Neural cell (in vitro differentiated cells): ENCODE results near the gene EDAR. TPM values are rescaled to one million over a fixed set of nuclear protein-coding genes. Genes with fewer than 3 reads are reported as not detected.

Source experiments
- H2AFZ ChIP-seq: fragments of 200-600, 300-800 bp; sonication (generic), shearing (Covaris generic); 2 replicates; pipeline ENCODE4 v1.6.0; 2014; ENCODE audit warnings: low read depth, mild to moderate bottlenecking, antibody characterized with exemption, low read length, moderate library complexity
- H3F3A ChIP-seq: fragments of 200-600 bp; shearing (Covaris generic); 2 replicates; pipeline ENCODE4 v1.6.1; 2016; ENCODE audit warnings: mild to moderate bottlenecking, moderate library complexity, mixed read lengths, antibody characterized with exemption, low read length; ENCODE audit not compliant: insufficient read depth, poor library complexity, severe bottlenecking
- H3K27ac ChIP-seq: fragments of 200-600, 300-800 bp; sonication (generic), shearing (Covaris generic); 2 replicates; pipeline ENCODE4 v1.5.1; 2014; ENCODE audit warnings: mild to moderate bottlenecking, low read length, moderate library complexity
- H3K27me3 ChIP-seq: fragments of 300-800, 200-600 bp; sonication (generic), shearing (Covaris generic); 2 replicates; pipeline ENCODE4 v1.6.0; 2014; ENCODE audit warnings: mild to moderate bottlenecking, low read depth, low read length, moderate library complexity; ENCODE audit not compliant: insufficient read depth
- H3K36me3 ChIP-seq: fragments of 300-800, 200-600 bp; sonication (generic), shearing (Covaris generic); 2 replicates; pipeline ENCODE4 v1.5.1; 2014; ENCODE audit warnings: mild to moderate bottlenecking, antibody characterized with exemption, low read length, moderate library complexity; ENCODE audit not compliant: insufficient read depth
- H3K4me2 ChIP-seq: fragments of 300-800, 200-600 bp; sonication (generic), shearing (Covaris generic); 2 replicates; pipeline ENCODE4 v1.6.0; 2014; ENCODE audit warnings: mild to moderate bottlenecking, low read length
- H3K4me3 ChIP-seq: fragments of 300-800, 200-600 bp; sonication (generic), shearing (Covaris generic); 2 replicates; pipeline ENCODE4 v1.5.1; 2014; ENCODE audit warnings: mild to moderate bottlenecking, low read length, moderate library complexity
- H3K79me2 ChIP-seq: fragments of 200-600 bp; shearing (Covaris generic); replicated peaks from 2 replicates; pipeline ENCODE4 v1.6.0; 2014; ENCODE audit warnings: mild to moderate bottlenecking, low read length, moderate library complexity; ENCODE audit not compliant: insufficient read depth
- H3K9ac ChIP-seq: fragments of 300-800, 200-600 bp; sonication (generic), shearing (Covaris generic); 2 replicates; pipeline ENCODE4 v1.6.1; 2016; ENCODE audit warnings: mild to moderate bottlenecking, low read length, mixed read lengths
- H3K9me2 ChIP-seq: fragments of 200-600 bp; shearing (Covaris generic); 2 replicates; pipeline ENCODE4 v1.6.1; 2016; ENCODE audit warnings: mild to moderate bottlenecking, low read length, mixed read lengths; ENCODE audit not compliant: insufficient read depth
- H3K9me3 ChIP-seq: fragments of 200-600, 300-800 bp; sonication (generic), shearing (Covaris generic); 2 replicates; pipeline ENCODE4 v1.6.1; 2016; ENCODE audit warnings: mild to moderate bottlenecking, mixed run types, low read length, moderate library complexity, mixed read lengths
- H4K20me1 ChIP-seq: fragments of 200-600 bp; shearing (Covaris generic); 2 replicates; pipeline ENCODE4 v1.6.1; 2016; ENCODE audit warnings: mild to moderate bottlenecking, mixed run types; ENCODE audit not compliant: insufficient read depth
- EP300 ChIP-seq: fragments of 450-650 bp; conservative IDR thresholded peaks from 2 replicates; pipeline ENCODE4 v1.6.1; 2014; ENCODE audit warnings: antibody characterized with exemption, mild to moderate bottlenecking, moderate library complexity; ENCODE audit not compliant: poor library complexity, severe bottlenecking
- EZH2 ChIP-seq: fragments of 200-600, 300-800 bp; shearing (Covaris generic), sonication (generic); IDR thresholded peaks from 2 replicates; pipeline ENCODE4 v1.6.1; 2014; ENCODE audit warnings: antibody characterized with exemption, low read length, borderline replicate concordance, mild to moderate bottlenecking; ENCODE audit not compliant: insufficient read depth, poor library complexity, severe bottlenecking
- MXI1 ChIP-seq: fragments of 450-650 bp; conservative IDR thresholded peaks from 2 replicates; pipeline ENCODE4 v1.6.1; 2014; ENCODE audit warnings: antibody characterized with exemption, mild to moderate bottlenecking; ENCODE audit not compliant: poor library complexity, severe bottlenecking
- POLR2AphosphoS5 ChIP-seq: IDR thresholded peaks from 2 replicates; pipeline ENCODE4 v1.6.1; 2012
- RAD21 ChIP-seq: fragments of 450-650 bp; conservative IDR thresholded peaks from 2 replicates; pipeline ENCODE4 v1.6.1; 2014; ENCODE audit warnings: antibody characterized with exemption, mild to moderate bottlenecking, moderate library complexity
- SMC3 ChIP-seq: fragments of 450-650 bp; conservative IDR thresholded peaks from 2 replicates; pipeline ENCODE4 v1.6.1; 2014; ENCODE audit warnings: antibody characterized with exemption, mild to moderate bottlenecking, moderate library complexity; ENCODE audit not compliant: poor library complexity
- TAF1 ChIP-seq: IDR thresholded peaks from 2 replicates; pipeline ENCODE4 v1.6.1; 2012; ENCODE audit warnings: low read depth
- polyA plus RNA-seq: library from polyadenylated mRNA; depleted of rRNA; stranded (reverse); fragments of >200 nt; gene quantifications from 2 replicates; pipeline ENCODE4 v1.2.3, GENCODE V29; 2014
- TF ChIP-seq, protein P1 (sequence below): fragments of 450-650 bp; IDR thresholded peaks from 2 replicates; pipeline ENCODE4 v1.5.1; 2014; ENCODE audit warnings: antibody characterized with exemption, mild to moderate bottlenecking, moderate library complexity; ENCODE audit not compliant: poor library complexity, severe bottlenecking
- TF ChIP-seq, protein P2 (sequence below): IDR thresholded peaks from 2 replicates; pipeline ENCODE4 v1.6.1; 2012; ENCODE audit warnings: borderline replicate concordance

The EDAR gene
- polyA plus RNA-seq, 1 donor from 2014 or later = not detected

DNA sequence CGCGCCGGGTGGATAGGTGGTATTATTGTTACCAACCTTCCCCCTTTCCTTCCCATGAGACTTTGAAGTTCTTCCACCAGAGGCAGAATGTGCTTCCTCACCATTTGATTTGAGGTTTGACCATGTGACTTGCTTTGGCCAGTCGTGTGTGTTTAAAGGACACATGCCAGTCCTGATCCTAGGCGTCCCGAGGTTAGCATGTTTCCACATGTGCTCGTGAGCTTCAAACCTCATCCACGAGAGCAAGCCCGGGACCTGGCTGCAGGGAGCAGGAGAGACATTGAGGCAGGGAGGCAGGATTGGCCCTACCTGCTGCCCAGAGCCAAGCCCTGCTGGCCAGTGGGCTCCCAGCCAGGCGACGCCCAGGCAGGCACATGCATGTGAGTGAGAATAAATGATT is 27.4 kb upstream of the EDAR start:
- Histone ChIP-seq H3K27ac (no peak overlapping the region), H3F3A (no peaks in the 10 kb centered on the region), H3K27me3 (no peaks in the 10 kb centered on the region), H3K9me3 (no peaks in the 10 kb centered on the region), H3K9me2 (no peaks in the 10 kb centered on the region), H3K4me2 (no peak overlapping the region), H3K36me3 (no peaks in the 10 kb centered on the region), H2AFZ (no peak overlapping the region), H3K79me2 (no peaks in the 10 kb centered on the region), H4K20me1 (no peaks in the 10 kb centered on the region), H3K9ac (no peak overlapping the region), H3K4me3 (no peak overlapping the region)
- TF ChIP-seq MXI1 (no peak), POLR2AphosphoS5 (no peak), SMC3 (no peak), TAF1 (no peak)
- TF ChIP-seq, protein P1, sequence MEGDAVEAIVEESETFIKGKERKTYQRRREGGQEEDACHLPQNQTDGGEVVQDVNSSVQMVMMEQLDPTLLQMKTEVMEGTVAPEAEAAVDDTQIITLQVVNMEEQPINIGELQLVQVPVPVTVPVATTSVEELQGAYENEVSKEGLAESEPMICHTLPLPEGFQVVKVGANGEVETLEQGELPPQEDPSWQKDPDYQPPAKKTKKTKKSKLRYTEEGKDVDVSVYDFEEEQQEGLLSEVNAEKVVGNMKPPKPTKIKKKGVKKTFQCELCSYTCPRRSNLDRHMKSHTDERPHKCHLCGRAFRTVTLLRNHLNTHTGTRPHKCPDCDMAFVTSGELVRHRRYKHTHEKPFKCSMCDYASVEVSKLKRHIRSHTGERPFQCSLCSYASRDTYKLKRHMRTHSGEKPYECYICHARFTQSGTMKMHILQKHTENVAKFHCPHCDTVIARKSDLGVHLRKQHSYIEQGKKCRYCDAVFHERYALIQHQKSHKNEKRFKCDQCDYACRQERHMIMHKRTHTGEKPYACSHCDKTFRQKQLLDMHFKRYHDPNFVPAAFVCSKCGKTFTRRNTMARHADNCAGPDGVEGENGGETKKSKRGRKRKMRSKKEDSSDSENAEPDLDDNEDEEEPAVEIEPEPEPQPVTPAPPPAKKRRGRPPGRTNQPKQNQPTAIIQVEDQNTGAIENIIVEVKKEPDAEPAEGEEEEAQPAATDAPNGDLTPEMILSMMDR = no peak
- TF ChIP-seq, protein P2, sequence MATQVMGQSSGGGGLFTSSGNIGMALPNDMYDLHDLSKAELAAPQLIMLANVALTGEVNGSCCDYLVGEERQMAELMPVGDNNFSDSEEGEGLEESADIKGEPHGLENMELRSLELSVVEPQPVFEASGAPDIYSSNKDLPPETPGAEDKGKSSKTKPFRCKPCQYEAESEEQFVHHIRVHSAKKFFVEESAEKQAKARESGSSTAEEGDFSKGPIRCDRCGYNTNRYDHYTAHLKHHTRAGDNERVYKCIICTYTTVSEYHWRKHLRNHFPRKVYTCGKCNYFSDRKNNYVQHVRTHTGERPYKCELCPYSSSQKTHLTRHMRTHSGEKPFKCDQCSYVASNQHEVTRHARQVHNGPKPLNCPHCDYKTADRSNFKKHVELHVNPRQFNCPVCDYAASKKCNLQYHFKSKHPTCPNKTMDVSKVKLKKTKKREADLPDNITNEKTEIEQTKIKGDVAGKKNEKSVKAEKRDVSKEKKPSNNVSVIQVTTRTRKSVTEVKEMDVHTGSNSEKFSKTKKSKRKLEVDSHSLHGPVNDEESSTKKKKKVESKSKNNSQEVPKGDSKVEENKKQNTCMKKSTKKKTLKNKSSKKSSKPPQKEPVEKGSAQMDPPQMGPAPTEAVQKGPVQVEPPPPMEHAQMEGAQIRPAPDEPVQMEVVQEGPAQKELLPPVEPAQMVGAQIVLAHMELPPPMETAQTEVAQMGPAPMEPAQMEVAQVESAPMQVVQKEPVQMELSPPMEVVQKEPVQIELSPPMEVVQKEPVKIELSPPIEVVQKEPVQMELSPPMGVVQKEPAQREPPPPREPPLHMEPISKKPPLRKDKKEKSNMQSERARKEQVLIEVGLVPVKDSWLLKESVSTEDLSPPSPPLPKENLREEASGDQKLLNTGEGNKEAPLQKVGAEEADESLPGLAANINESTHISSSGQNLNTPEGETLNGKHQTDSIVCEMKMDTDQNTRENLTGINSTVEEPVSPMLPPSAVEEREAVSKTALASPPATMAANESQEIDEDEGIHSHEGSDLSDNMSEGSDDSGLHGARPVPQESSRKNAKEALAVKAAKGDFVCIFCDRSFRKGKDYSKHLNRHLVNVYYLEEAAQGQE = no peak

GRCh38 chr2:109014476-109014875 is 25.5 kb upstream of the EDAR start:
- Histone ChIP-seq H3K4me2 (no peak overlapping the region), H2AFZ (no peak overlapping the region), H3K27me3 (no peaks in the 10 kb centered on the region), H3K9me3 (no peaks in the 10 kb centered on the region), H3K9me2 (no peaks in the 10 kb centered on the region), H3K4me3 (no peak overlapping the region), H3K27ac (no peak overlapping the region), H3F3A (no peaks in the 10 kb centered on the region), H4K20me1 (no peaks in the 10 kb centered on the region), H3K79me2 (no peaks in the 10 kb centered on the region), H3K36me3 (no peaks in the 10 kb centered on the region), H3K9ac (no peak overlapping the region)
- no peak for TF ChIP-seq EP300
- no peak for TF ChIP-seq TAF1
- no peak for TF ChIP-seq POLR2AphosphoS5
- no peak for TF ChIP-seq MXI1
- TF ChIP-seq RAD21 = no peak

DNA sequence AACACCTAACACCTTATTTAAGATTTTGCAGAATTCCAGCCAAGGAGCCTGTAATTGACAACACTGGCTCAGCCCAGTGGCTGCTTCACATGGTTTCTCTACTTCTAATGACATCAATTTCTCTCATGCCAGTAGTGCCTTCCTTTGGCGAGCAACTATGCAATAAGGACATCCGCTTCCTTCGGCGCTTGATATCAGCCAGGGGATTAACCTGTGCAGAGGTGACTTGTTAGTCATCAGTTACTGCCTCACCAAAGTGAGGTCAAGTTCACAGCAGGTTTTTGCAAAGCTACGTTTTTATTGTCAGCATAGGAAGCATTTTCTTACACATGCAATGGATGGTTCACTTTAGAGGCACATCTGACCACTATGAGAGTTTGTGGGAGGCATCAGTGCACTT is 24.0 kb upstream of the EDAR start:
- H3K9me3 ChIP-seq = no peaks in the 10 kb centered on the region
- H2AFZ ChIP-seq = no peak overlapping the region
- H3K27ac ChIP-seq = no peak overlapping the region
- TF ChIP-seq EP300 = no peak
- no peak for TF ChIP-seq MXI1
- no peak for TF ChIP-seq POLR2AphosphoS5
- TF ChIP-seq, protein P2 = no peak
- TF ChIP-seq RAD21 = no peak
- TF ChIP-seq EZH2 = no peak
- TF ChIP-seq, protein P1 = no peak
- TF ChIP-seq SMC3 = no peak
- no peak for TF ChIP-seq TAF1
- no peaks in the 10 kb centered on the region for H3K9me2 ChIP-seq
- H3K27me3 ChIP-seq = no peaks in the 10 kb centered on the region
- H3K4me3 ChIP-seq = no peak overlapping the region
- no peaks in the 10 kb centered on the region for H4K20me1 ChIP-seq
- H3K4me2 ChIP-seq = no peak overlapping the region
- no peaks in the 10 kb centered on the region for H3F3A ChIP-seq
- no peak overlapping the region for H3K9ac ChIP-seq
- no peaks in the 10 kb centered on the region for H3K36me3 ChIP-seq
- H3K79me2 ChIP-seq = no peaks in the 10 kb centered on the region
